GM19372 (cell line): ENCODE results near the gene MRGPRD.
"Not testable (repeated sequence)": the region's sequence is repeated elsewhere in the genome, so short reads cannot be mapped to it uniquely, and the experiment has no call there.

Experiments used
- ATAC-seq: cut with Tn5 transposase; IDR thresholded peaks from one replicate; pipeline ENCODE4 v1.9.1; 2021; ENCODE audit warnings: mild to moderate bottlenecking, low read depth, moderate library complexity; ENCODE audit not compliant: unreplicated experiment

The MRGPRD gene

DNA sequence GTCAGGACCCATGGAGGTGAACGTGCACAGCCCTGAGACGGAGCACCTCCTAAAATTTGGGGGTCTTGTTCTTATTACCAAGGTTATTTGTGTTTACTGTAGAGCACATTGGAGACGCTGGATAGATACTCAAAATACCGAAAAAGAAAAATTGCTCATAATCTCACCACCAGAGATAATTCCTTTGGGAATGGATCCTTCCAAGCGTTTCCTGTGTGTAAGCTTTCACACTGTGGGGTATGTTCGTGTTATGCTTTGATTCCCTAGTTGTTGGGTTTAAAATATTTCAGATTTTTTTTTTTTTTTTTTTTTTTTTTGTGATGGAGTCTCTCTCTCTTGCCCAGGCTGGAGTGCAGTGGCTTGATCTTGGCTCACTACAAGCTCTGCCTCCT lies 14.1 kb upstream of the MRGPRD start:
- ATAC-seq = no peak

DNA sequence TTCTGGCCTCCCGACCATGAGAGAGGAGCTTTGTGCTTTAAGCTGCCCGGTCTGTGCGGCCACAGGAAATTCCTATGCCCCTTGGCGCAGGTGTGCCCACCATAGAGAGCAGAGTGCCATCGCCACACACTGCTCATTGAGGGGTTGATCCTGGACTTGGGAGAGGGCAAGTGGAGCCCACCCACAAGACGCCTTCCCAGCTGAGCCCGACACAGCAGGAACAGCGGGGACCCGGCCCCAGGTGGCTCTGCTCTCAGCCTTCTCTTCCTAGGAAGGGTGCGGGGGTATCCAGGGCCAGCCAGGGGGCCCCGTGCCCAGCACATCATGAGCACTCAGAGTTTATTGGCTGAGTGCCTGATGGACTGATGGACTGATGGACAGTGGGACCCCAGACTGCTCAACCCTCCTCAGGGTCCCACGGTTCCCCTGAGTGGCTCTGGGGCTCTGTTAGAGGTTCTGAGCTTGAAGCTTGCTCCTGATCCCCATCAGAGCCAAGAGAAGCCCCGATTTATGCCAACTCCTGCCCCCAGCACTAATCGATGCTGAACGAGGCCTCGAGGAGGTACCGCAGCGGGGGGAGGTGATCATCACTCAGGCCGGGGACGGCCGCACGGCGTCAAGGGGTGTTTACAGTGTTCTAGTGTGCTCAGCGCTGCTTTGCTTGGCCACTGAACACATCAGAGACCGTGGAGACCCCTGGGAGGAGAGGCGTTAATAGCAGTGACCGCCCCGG lies 13.5 kb upstream of the MRGPRD start:
- ATAC-seq = no peak

DNA sequence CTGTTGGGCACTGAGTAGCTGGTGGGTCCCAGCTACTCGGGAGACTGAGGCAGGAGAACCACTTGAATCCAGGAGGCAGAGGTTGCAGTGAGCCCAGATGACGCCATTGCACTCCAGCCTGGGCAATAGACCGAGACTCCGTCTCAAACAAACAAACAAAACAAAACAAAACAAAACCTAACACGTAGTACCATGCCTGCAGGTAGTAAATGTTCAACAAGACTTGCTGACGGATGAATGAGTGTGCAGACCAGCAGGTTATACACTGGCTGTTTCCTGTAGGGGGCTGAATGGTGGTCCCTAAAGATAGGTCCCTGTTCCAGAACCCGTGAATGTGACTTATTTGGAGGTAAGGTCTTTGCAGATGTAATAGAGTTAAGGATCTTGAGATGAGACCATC lies 12.8 kb upstream of the MRGPRD start:
- no peak for ATAC-seq

DNA sequence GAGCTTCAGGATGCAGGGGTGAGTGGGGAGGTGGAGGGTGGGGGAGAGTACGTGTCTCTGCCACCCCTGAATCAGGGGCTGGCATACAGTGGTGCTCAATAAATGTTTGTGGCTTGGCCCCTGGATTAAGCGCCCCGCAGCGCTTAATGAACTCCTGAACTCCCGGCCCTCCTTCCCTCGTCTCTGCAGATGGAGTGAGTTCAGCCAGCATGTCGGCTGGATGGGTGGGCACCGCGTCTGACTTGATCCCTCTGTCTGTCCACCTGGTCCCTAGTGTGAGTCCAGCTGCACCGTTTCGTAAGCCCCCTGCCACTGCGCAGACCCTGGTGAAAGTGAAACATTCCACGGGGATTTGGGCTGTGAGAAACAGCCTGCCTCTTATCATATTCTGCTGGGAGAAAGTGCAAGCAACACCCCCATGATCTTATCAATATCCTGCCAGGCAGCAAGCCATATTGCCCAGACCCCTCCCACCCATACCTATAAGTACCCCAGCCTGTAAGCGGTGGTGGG lies 12.0 kb upstream of the MRGPRD start:
- no peak for ATAC-seq

- ATAC-seq = no peak
Measured at GRCh38 chr11:68990995-68991780, 10.4 kb upstream of the MRGPRD start.

DNA sequence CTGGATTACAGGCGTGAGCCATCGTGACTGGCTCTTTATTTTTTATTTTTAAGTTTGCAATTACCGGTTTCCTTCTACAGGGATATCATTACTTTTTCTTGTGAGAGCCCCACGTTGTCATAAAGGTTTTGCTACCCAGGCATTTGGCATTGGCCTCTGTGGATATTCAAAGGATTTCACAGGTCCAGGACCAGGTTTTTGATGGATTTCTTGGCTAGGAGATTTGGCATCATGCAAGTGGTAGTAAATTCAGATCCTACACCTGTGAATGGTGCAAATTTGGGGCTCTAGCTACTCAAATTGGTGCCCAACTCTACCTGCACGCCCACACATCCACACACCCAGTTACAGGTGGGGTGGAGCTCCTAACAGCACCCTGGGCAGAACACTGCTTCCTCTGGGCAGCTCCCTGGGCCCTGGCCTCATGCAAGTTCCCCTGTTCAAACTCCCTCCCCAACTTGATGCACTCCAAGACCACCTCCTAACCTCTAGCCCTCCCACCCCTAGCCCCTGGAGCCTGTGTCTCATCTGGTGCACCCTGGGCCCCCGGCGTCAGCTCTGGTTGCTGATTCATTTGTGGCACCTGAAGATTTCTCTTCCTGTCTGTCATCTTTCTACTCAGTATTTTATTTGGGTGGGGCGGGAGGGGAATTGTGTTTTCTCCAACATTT lies 9.3 kb upstream of the MRGPRD start:
- ATAC-seq = no peak

DNA sequence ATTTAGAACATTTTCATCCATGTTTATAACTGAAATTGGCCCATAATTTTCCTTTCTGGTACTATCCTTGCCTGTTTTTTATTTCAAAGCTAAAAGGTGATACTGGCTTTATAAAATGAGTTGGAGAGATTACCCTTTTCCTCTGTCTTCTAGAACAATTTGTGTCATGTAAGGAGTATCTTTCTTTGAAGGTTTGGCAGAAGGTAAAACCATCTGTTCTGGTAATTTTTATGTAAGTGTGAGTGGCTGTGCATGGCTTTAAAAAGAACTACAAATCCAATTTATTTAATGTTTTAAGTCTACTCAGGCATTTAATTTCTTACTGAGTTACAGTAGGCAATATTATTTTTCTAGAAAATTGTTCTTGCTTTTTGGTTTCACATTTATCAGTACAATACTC lies 7.7 kb upstream of the MRGPRD start:
- ATAC-seq = no peak

- ATAC-seq = no peak
Measured at GRCh38 chr11:68987211-68987610, 6.4 kb upstream of the MRGPRD start.

GRCh38 chr11:68983801-68984200 lies 3.0 kb upstream of the MRGPRD start:
- ATAC-seq = no peak

GRCh38 chr11:68982134-68982533 lies 1.3 kb upstream of the MRGPRD start:
- no peak for ATAC-seq

DNA sequence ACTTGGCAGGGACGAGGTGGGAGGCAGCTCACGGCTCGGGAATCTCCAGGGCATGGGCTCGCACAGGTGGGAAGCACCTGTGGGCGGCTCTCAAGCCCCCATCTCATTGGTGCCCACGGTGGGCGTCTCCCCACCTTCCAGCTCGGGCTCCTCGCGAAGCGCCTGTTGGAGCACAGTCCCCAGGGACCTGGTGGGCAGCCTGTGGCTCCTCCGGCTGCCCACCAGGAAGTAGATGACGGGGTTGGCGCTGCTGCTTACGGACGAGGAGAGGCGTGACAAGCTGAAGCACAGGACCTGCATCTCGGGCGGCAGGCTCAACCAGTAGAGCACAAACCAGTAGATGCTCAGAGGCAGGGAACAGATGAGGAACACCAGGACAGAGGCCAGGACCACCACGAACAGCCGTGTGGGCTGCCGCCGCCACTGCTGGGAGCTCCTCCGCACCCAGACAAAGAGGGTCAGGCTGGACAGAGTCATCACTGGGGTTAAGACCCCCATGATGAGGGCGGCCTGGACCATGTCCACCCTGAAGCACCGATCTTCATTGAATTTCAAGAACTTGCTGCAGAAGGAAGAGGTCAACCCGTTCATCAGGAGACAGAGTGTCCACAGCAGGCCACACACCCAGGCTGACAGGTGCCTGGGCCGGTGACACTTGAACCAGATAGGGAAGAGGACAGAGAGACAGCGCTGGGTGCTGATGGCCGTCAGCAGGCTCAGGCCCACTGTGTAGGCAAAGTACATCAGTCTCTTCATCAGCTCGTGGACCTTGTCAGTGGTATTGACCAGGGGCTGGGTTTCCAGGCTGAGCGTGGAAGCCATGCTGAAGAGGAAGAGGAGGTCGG lies 633 bp downstream of the MRGPRD start:
- no peak for ATAC-seq

GRCh38 chr11:68978931-68979594 lies 1.7 kb downstream of the MRGPRD start:
- ATAC-seq = no peak

DNA sequence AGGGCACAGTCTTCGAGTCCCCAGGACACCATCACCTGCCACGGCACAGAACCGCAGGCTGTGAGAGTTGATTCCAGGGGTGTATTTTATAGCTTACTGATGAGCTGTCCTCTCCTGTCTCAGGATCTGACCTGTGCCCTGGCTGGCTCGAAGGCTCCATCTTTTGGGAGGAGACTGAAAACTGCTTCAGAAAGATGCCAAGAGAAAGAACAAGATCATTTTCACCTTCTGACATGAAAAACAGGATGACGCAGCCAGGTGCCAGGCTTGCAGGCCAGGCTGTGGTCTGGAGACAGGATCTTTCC lies 2.2 kb downstream of the MRGPRD start:
- no peak for ATAC-seq

DNA sequence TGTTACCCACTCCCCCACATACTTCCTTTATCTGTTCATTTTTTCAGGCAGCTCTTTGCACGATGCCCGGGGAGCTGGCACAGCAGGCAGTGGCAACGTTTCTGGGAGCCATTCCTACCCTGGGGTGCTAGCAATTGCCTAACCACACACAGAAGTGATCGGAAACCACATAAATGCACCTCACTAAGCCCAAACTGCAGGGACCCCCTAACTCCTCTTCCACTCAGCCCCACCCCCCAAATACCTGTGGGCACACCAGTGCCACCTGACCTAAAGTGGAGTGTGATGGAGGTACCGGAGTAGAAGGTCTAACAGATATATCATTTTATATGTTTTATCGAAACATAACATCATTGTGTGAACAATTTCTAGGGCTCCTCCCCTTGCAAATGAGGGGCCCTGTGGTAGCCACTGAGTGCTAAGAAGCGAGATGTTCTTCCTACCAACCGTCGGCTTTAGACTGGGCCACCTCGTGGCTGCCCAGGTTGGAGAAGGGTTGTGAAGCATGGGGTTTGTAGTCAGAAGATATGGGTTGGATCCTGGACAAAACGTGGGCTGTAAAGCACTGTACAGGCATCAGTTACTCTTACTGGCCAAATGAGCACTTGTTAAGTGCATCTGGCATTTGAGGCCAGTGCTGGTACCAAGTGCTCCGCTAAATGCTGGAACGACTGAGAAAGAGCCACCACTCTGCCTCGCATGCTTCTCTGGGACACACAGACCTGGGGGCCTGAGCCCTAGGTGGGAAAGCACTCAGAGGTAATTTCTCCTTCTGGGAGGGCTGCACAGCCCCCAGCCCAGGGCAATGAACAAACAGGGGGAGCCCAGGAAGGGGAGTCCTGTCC lies 2.8 kb downstream of the MRGPRD start:
- no peak for ATAC-seq

DNA sequence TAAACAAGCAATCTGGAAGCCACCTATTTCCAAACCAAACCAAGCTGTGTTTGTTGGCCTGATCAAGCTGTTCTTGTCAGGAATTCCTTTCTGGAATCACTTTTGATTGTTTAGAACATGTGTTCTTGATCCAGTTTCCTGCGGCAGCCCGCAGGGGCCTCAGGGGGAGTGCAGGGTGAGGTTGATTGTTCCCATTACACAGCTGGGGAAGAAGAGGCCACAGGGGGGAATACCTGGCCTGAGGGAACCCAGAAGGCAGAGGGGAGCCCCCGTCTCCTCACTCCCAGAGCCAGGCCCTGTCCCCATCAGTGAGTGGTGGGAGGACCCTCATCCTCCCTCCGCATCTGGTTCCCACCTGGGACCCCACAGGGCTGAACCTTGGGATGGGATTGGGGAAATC lies 4.2 kb downstream of the MRGPRD start:
- no peak for ATAC-seq

DNA sequence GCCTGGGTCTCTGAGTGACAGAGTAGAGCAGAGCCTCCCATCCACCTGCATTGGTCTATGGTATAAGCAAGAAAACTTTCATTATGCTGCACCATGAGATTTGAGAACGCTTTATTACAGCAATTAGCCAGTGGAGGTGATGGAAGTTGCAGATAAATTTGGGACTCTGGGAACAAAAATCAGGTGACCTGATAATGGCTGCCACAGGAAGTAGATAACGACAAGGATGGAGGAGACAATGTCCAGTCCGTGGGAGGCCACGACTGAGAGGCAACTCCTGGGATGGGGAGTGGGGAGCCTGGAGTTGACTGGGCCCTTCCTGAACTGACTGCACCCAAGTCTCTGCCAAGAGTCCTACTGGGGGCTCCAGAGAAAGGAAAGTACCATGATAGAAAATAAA lies 4.7 kb downstream of the MRGPRD start:
- ATAC-seq = no peak

- ATAC-seq = no peak
Measured at GRCh38 chr11:68974421-68975194, 6.2 kb downstream of the MRGPRD start.

DNA sequence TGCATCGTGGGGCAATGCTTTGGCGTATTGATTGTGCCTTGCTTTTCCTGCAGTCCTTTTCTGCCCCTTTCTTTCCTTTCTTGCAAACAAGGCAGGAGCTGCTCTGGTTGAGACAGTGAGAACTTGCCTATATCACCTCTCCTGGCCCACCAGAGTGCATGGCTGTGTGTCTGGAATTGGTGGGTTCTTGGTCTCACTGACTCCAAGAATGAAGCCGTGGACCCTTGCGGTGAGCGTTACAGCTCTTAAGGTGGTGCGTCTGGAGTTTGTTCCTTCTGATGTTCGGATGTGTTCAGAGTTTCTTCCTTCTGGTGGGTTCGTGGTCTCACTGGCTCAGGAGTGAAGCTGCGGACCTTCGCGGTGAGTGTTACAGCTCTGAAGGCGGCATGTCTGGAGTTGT lies 7.1 kb downstream of the MRGPRD start:
- not testable (repeated sequence) for ATAC-seq
